Smooth muscle cell (in vitro differentiated cells): ENCODE results near the gene LRCH1. TPM values are rescaled to one million over a fixed set of nuclear protein-coding genes. Genes with fewer than 3 reads are reported as not detected.

Experiments
- DNase-seq: peaks from one replicate; lab custom pipeline; 2025; ENCODE audit not compliant: unreplicated experiment; lab: John Stamatoyannopoulos, UW
- H2AFZ ChIP-seq: fragments of 200-600 bp; sonication (generic); 2 replicates; pipeline ENCODE4 v1.6.0; 2016; ENCODE audit warnings: antibody characterized with exemption, low read depth, mild to moderate bottlenecking
- H3F3A ChIP-seq: fragments of 200-600 bp; sonication (generic); 2 replicates; pipeline ENCODE4 v1.6.0; 2017; ENCODE audit warnings: antibody characterized with exemption, low read depth
- H3K27ac ChIP-seq: fragments of 200-600 bp; sonication (generic); 2 replicates; pipeline ENCODE4 v1.5.1; 2016; ENCODE audit warnings: low read depth, mild to moderate bottlenecking
- H3K27me3 ChIP-seq: fragments of 200-600 bp; sonication (generic); 2 replicates; pipeline ENCODE4 v1.6.1; 2016; ENCODE audit warnings: low read depth, mild to moderate bottlenecking
- H3K36me3 ChIP-seq: fragments of 200-600 bp; sonication (generic); 2 replicates; pipeline ENCODE4 v1.5.1; 2016; ENCODE audit warnings: low read depth
- H3K4me1 ChIP-seq: fragments of 200-600 bp; sonication (generic); 2 replicates; pipeline ENCODE4 v1.5.1; 2016; ENCODE audit warnings: low read depth
- H3K4me2 ChIP-seq: fragments of 200-600 bp; sonication (generic); 2 replicates; pipeline ENCODE4 v1.6.0; 2016; ENCODE audit warnings: mild to moderate bottlenecking
- H3K4me3 ChIP-seq: fragments of 200-600 bp; sonication (generic); 2 replicates; pipeline ENCODE4 v1.5.1; 2016; ENCODE audit warnings: mild to moderate bottlenecking
- H3K79me2 ChIP-seq: fragments of 200-600 bp; sonication (generic); 2 replicates; pipeline ENCODE4 v1.6.0; 2016; ENCODE audit warnings: low read depth, mild to moderate bottlenecking
- H3K9ac ChIP-seq: fragments of 200-600 bp; sonication (generic); 2 replicates; pipeline ENCODE4 v1.6.0; 2016; ENCODE audit warnings: low read depth
- H3K9me3 ChIP-seq: fragments of 200-600 bp; sonication (generic); replicated peaks from 2 replicates; pipeline ENCODE4 v1.5.1; 2016; ENCODE audit warnings: low read depth
- H4K20me1 ChIP-seq: fragments of 200-600 bp; sonication (generic); 2 replicates; pipeline ENCODE4 v1.6.0; 2016; ENCODE audit warnings: low read depth
- CTCF ChIP-seq: fragments of 200-600 bp; sonication (generic); IDR thresholded peaks from 2 replicates; pipeline ENCODE4 v1.5.1; 2017; ENCODE audit warnings: borderline replicate concordance, mild to moderate bottlenecking, antibody characterized with exemption; ENCODE audit not compliant: insufficient read depth, poor library complexity, severe bottlenecking
- WGBS: methylation state at CpG from one replicate; pipeline ENCODE4 v1.1.7; 2016; ENCODE audit warnings: low lambda C conversion rate; 5-methylcytosine and 5-hydroxymethylcytosine counted together
- polyA plus RNA-seq: library from polyadenylated mRNA; unstranded; fragments of >200 nt; fragmentation: Nextera tagmentation; extraction: Ambion mirVana; gene quantifications from 2 replicates; pipeline ENCODE4 v1.2.1, GENCODE V29; 2016
- total RNA-seq: library from RNA; depleted of rRNA; stranded (reverse); fragments of >200 nt; gene quantifications from 2 replicates; pipeline ENCODE4 v1.2.3, GENCODE V29; 2014

Gene LRCH1
- total and polyA plus RNA-seq, 2 experiments from 2014 or later = 9.4 to 27.7 TPM

GRCh38 chr13:46519182-46519581 is 33.8 kb upstream of the LRCH1 start:
- Histone ChIP-seq H2AFZ (no peak overlapping the region), H3K4me1 (no peaks in the 10 kb centered on the region), H3K27ac (peak overlapping the region; percentile 63), H3K9me3 (no peaks in the 10 kb centered on the region), H3K9ac (no peak overlapping the region), H3K4me2 (no peak overlapping the region), H3K79me2 (no peaks in the 10 kb centered on the region), H3K27me3 (no peaks in the 10 kb centered on the region), H3K4me3 (no peak overlapping the region), H3K36me3 (no peaks in the 10 kb centered on the region), H3F3A (no peaks in the 10 kb centered on the region), H4K20me1 (no peaks in the 10 kb centered on the region)
- 98% methylated on average over 4 of the region's 4 CpGs for WGBS
- DNase-seq = no peak
- no peak for TF ChIP-seq CTCF

- Histone ChIP-seq H3K4me1 (no peaks in the 10 kb centered on the region), H3K4me2 (peak overlapping the region; percentile 23), H3K9ac (no peak overlapping the region), H3K9me3 (no peaks in the 10 kb centered on the region), H2AFZ (no peak overlapping the region), H3K36me3 (no peaks in the 10 kb centered on the region), H3K27ac (peak overlapping the region; percentile 63), H3K4me3 (no peak overlapping the region), H3K27me3 (no peaks in the 10 kb centered on the region), H3K79me2 (no peaks in the 10 kb centered on the region), H3F3A (no peaks in the 10 kb centered on the region), H4K20me1 (no peaks in the 10 kb centered on the region)
- DNase-seq = no peak
- WGBS = 59% methylated on average over 2 of the region's 2 CpGs
- TF ChIP-seq CTCF = no peak
Measured at GRCh38 chr13:46520166-46520565, 32.8 kb upstream of the LRCH1 start.

GRCh38 chr13:46521486-46521885 is 31.5 kb upstream of the LRCH1 start:
- Histone ChIP-seq H3K4me3 (no peak overlapping the region), H3K9ac (no peak overlapping the region), H4K20me1 (no peaks in the 10 kb centered on the region), H3K4me2 (no peak overlapping the region), H3K79me2 (no peaks in the 10 kb centered on the region), H3F3A (no peaks in the 10 kb centered on the region), H3K36me3 (no peaks in the 10 kb centered on the region), H3K27ac (no peak overlapping the region), H3K4me1 (no peaks in the 10 kb centered on the region), H2AFZ (no peak overlapping the region), H3K27me3 (no peaks in the 10 kb centered on the region), H3K9me3 (no peaks in the 10 kb centered on the region)
- WGBS = 78% methylated on average over 3 of the region's 3 CpGs
- no peak for TF ChIP-seq CTCF
- DNase-seq = no peak

- H3F3A ChIP-seq = no peaks in the 10 kb centered on the region
- H4K20me1 ChIP-seq = no peaks in the 10 kb centered on the region
- no peaks in the 10 kb centered on the region for H3K36me3 ChIP-seq
- H3K4me1 ChIP-seq = no peaks in the 10 kb centered on the region
- no peak overlapping the region for H3K9ac ChIP-seq
- no peak for DNase-seq
- no peak overlapping the region for H3K27ac ChIP-seq
- H3K79me2 ChIP-seq = no peaks in the 10 kb centered on the region
- no peaks in the 10 kb centered on the region for H3K27me3 ChIP-seq
- TF ChIP-seq CTCF = no peak
- WGBS = 67% methylated on average over 4 of the region's 4 CpGs
- H3K9me3 ChIP-seq = no peaks in the 10 kb centered on the region
- no peak overlapping the region for H3K4me2 ChIP-seq
- H3K4me3 ChIP-seq = no peak overlapping the region
- no peak overlapping the region for H2AFZ ChIP-seq
Measured at GRCh38 chr13:46521921-46522747, 30.8 kb upstream of the LRCH1 start.
